Thymus (tissue), 11 donors: ENCODE data around the gene ERGIC3. TPM values are rescaled to one million over a fixed set of nuclear protein-coding genes. Genes with fewer than 3 reads are reported as not detected.

Experiments
- DNase-seq, 9 donors: peaks; one replicate each; pipeline ENCODE4 v3.0.0-alpha.2; 2013; ENCODE audit warnings: low spot score in 9 of 9, low read depth in 6 of 9, missing footprints in 1 of 9
- H3K27ac ChIP-seq, 2 donors: one replicate each; pipeline ENCODE4 v1.5.1; 2013; ENCODE audit warnings: control low read depth in 1 of 2, low read depth in 1 of 2, low read length in 1 of 2, mild to moderate bottlenecking in 1 of 2, moderate library complexity in 1 of 2
- H3K27me3 ChIP-seq, 2 donors: one replicate each; pipeline ENCODE4 v1.5.1; 2013; ENCODE audit warnings: low read length in 1 of 2; ENCODE audit not compliant: control insufficient read depth in 2 of 2, insufficient read depth in 1 of 2
- H3K36me3 ChIP-seq, 2 donors: one replicate each; pipeline ENCODE4 v1.5.1; 2013; ENCODE audit warnings: low read length in 1 of 2, mild to moderate bottlenecking in 1 of 2, moderate library complexity in 1 of 2; ENCODE audit not compliant: control insufficient read depth in 2 of 2, insufficient read depth in 2 of 2
- H3K4me1 ChIP-seq, 2 donors: one replicate each; pipeline ENCODE4 v1.5.1; 2013; ENCODE audit warnings: low read length in 2 of 2; ENCODE audit not compliant: control insufficient read depth in 2 of 2, insufficient read depth in 2 of 2
- H3K4me3 ChIP-seq, 2 donors: one replicate each; pipeline ENCODE4 v1.5.1; 2013; ENCODE audit warnings: low read length in 2 of 2, control low read depth in 1 of 2, mild to moderate bottlenecking in 1 of 2
- H3K9me3 ChIP-seq, 2 donors: one replicate each; pipeline ENCODE4 v1.5.1; 2013; ENCODE audit warnings: low read length in 1 of 2, mild to moderate bottlenecking in 1 of 2; ENCODE audit not compliant: control insufficient read depth in 2 of 2, insufficient read depth in 1 of 2
- WGBS: extraction: QIAGEN DNeasy Blood & Tissue Kit; methylation state at CpG from one replicate; pipeline ENCODE4 v1.1.7; 2013; 5-methylcytosine and 5-hydroxymethylcytosine counted together
- polyA plus RNA-seq: library from polyadenylated mRNA; stranded (reverse); fragments of 200-250 nt; gene quantifications from one replicate; pipeline ENCODE4 v1.2.3, GENCODE V29; 2013
- total RNA-seq: library from RNA; stranded (reverse); fragments of 120-200 nt; gene quantifications from one replicate; pipeline ENCODE4 v1.2.4, GENCODE V29; 2013
- donor health status: healthy.

ERGIC3 gene
- total and polyA plus RNA-seq, 2 donors, result 157 to 181 TPM

DNA sequence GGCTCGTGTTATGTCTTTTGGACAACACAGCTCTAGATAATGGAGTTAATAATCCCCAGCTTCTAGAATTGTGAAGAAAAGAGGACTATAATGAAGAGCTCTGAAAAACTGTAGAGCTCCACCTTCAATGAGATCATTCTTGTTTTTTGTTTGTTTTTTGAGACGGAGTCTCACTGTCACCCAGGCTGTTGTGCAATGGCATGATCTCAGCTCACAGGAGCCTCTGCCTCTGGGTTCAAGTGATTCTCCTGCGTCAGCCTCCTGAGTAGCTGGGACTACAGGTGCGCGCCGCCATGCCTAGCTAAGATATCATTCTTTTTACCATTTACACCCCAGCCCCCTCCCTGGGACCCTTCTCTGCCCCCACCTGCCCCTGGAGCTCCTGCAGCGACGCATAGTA, 36.6 kb downstream of the ERGIC3 start:
- H3K9me3 ChIP-seq, result peaks cover 1 to 6% of the 10 kb centered on the region in 2 donors
- no peaks in the 10 kb centered on the region for H3K4me1 ChIP-seq
- peaks cover 0 to 2% of the 10 kb centered on the region in 2 donors for H3K27me3 ChIP-seq
- 96% methylated on average over 8 of the region's 8 CpGs for WGBS
- H3K36me3 ChIP-seq, result no peaks in the 10 kb centered on the region
- no peak overlapping the region for H3K27ac ChIP-seq
- DNase-seq, result no peak
- no peak overlapping the region for H3K4me3 ChIP-seq

DNA sequence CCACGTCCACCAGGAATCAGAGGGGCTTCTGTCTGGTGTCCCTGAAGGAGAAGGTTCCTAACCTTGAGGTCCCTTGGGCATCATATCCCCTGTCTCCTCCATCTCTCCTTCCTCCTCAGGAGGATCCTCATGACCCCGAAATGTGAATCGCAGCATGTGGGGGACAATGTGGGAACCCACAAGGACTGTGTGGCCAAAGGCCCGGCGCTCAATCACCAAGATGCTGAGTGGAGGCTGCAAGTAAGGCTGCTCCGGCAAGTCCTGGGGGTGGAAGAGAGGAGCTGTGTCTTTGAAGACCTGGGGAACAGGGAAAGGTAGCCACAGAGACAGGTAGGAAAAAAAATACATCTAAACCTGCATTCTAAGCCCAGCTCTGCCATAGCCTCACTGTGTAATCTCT, 37.3 kb downstream of the ERGIC3 start:
- 96% methylated on average over 6 of the region's 6 CpGs for WGBS
- Histone ChIP-seq H3K9me3 (peaks cover 1 to 5% of the 10 kb centered on the region in 2 donors), H3K4me1 (no peaks in the 10 kb centered on the region), H3K27me3 (peaks cover 0 to 2% of the 10 kb centered on the region in 2 donors), H3K27ac (no peak overlapping the region), H3K4me3 (no peak overlapping the region), H3K36me3 (no peaks in the 10 kb centered on the region)
- no peak for DNase-seq

DNA sequence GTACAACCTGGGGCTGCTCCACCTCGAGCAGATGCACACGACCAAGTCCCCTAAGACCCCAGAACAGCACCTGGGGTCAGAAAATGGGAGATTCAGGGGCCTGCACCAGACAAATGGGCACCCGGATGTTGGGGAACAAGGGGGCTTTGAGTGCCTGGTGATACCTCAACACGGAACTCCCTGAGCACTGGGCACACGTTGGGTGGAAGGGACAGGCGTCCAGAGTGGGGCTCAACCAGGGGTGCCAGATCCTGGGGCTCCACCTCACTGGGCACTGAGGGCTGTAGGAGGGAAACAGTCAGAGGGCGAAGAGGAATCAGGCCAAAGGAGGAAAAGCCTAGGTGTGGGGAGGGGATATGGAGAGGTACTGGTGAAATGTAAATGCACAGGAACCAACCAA, 40.3 kb downstream of the ERGIC3 start:
- 93% methylated on average over 7 of the region's 7 CpGs for WGBS
- Histone ChIP-seq H3K4me1 (no peaks in the 10 kb centered on the region), H3K4me3 (no peak overlapping the region), H3K27me3 (peaks cover 0 to 2% of the 10 kb centered on the region in 2 donors), H3K36me3 (no peaks in the 10 kb centered on the region), H3K9me3 (peaks cover 1 to 5% of the 10 kb centered on the region in 2 donors), H3K27ac (no peak overlapping the region)
- no peak for DNase-seq

DNA sequence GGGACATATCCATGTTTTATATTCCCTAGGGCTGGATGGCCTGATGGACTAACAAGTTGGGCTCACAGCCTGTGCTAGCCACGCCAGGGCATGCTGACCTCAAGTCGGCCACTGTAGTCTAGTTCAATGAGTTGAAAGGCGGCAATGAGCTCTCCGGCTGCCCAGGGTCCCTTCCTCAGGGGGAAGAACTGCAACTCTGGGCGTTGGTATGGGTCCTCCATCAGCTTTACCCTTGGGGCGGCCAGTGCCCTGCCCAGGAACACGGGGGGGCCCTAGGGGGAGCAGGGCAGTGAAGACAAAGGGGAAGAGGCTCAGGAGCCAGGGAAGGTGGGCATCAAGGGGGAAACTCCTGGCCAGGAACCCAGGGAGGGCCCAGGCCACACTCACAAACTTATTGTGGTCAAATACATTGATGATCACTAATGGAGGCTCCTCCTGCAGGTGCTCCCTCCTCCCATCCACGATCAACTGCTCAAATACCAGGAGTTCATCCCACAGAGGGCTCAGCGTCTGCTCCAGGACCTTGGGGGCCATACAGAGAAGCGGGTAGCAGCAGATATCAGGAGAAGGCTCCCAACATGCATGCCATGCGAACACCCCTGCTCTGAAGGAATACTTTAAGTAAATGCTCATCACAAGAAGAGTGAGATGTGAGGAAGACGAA, 41.0 kb downstream of the ERGIC3 start:
- 93% methylated on average over 12 of the region's 12 CpGs for WGBS
- no peak for DNase-seq

DNA sequence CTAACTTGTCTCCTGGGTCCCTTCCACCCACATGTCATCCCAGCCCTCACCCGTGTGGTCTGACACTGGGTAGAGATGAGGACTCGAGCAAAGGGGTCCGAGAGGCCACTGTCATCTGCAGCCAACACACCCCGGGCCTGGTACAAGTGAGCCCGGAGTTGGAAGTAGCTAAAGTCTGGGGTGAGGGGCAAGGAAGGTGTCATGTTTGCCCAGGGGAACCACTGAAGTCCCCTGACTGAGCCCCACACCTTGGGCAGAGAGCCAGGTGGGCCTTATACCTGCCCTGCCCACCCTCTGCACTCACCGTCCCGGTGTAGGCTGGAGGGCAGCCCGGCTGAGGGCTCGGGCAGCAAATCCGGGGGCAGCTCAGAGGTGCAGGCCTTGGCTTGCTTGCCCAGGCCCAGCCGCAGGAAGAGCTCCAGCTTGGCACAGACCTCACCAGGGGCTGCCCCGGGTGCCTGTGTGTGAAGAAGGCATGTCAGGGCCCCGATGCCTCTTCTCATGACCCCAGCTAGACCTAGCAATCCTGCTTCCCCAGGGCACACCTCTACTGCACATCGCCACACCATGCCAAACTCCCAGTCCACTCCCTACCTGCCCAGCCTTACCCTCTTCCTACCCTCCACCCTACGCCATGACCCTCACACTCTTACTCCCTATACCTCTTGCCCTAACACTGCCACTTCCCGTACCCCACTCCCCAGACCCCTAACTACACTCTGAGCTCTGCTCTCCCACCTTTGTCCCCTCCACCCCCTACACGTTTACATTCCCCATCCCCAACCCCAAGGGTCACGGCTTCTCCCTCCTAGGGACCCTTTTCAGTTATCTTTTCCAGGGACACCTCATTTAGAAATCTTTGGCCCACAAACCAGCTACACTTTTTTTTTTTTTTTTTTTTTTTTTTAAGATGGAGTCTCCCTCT, 42.0 kb downstream of the ERGIC3 start:
- no peak for DNase-seq
- Histone ChIP-seq H3K4me3 (no peak overlapping the region), H3K27me3 (peaks cover 0 to 2% of the 10 kb centered on the region in 2 donors), H3K4me1 (no peaks in the 10 kb centered on the region), H3K36me3 (no peaks in the 10 kb centered on the region), H3K27ac (no peak overlapping the region), H3K9me3 (peaks cover 1 to 5% of the 10 kb centered on the region in 2 donors)
- WGBS, result 96% methylated on average over 18 of the region's 18 CpGs

More for the DNA sequence above, 41.0 kb downstream of the ERGIC3 start:
- H3K27me3 ChIP-seq, result peaks cover 0 to 2% of the 10 kb centered on the region in 2 donors
- H3K4me1 ChIP-seq, result no peaks in the 10 kb centered on the region
- no peaks in the 10 kb centered on the region for H3K36me3 ChIP-seq
- peaks cover 1 to 5% of the 10 kb centered on the region in 2 donors for H3K9me3 ChIP-seq
- H3K4me3 ChIP-seq, result no peak overlapping the region
- H3K27ac ChIP-seq, result no peak overlapping the region

GRCh38 chr20:35586751-35587425, 45.0 kb downstream of the ERGIC3 start:
- H3K27ac ChIP-seq, result no peak overlapping the region
- no peaks in the 10 kb centered on the region for H3K27me3 ChIP-seq
- H3K36me3 ChIP-seq, result no peaks in the 10 kb centered on the region
- H3K9me3 ChIP-seq, result peaks cover 1 to 4% of the 10 kb centered on the region in 2 donors
- no peak overlapping the region for H3K4me3 ChIP-seq
- WGBS, result 95% methylated on average over 6 of the region's 6 CpGs
- no peaks in the 10 kb centered on the region for H3K4me1 ChIP-seq
- DNase-seq, result no peak

DNA sequence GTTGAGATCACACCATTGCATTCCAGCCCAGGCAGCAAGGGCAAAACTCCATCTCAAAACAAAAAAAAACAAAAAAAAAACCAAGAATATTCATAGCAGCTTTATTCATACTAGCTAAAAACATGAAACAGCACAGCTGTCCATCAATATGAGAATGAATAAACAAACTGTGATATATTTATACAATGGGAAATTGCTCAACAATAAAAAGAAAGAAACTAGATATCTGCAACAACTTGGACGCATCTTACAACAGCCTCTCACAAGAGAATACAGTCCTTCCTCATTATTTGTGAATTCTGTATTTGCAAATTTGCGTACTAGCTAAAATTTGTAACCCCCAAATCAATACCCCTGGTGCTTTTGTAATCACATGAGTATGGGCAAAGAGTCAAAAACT, 45.6 kb downstream of the ERGIC3 start:
- Histone ChIP-seq H3K27me3 (no peaks in the 10 kb centered on the region), H3K36me3 (no peaks in the 10 kb centered on the region), H3K4me3 (no peak overlapping the region), H3K9me3 (no peaks in the 10 kb centered on the region), H3K4me1 (no peaks in the 10 kb centered on the region), H3K27ac (no peak overlapping the region)
- no peak for DNase-seq
- WGBS, result 94% methylated on average over 2 of the region's 2 CpGs

DNA sequence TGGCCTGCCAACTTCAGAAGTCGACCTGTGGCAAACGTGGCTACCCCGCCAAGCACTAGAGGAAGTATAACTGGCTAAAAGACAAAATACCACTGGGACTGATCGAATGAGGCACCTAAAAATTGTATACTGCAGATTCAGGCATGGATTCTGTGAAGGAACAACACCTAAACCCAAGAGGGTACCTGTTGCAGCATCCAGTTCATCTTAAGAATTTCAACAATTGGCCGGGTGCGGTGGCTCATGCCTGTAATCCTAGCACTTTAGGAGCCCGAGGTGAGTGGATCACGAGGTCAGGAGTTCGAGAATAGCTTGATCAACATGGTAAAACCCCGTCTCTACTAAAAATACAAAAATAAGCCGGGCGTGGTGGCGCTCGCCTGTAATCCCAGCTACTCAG, 46.5 kb downstream of the ERGIC3 start:
- no peak overlapping the region for H3K4me3 ChIP-seq
- no peaks in the 10 kb centered on the region for H3K36me3 ChIP-seq
- H3K9me3 ChIP-seq, result no peaks in the 10 kb centered on the region
- no peaks in the 10 kb centered on the region for H3K27me3 ChIP-seq
- H3K4me1 ChIP-seq, result no peaks in the 10 kb centered on the region
- no peak for DNase-seq
- no peak overlapping the region for H3K27ac ChIP-seq
- WGBS, result 94% methylated on average over 14 of the region's 14 CpGs
